ENCODE results near the gene PLCH2. TPM values are rescaled to one million over a fixed set of nuclear protein-coding genes. Genes with fewer than 3 reads are reported as not detected.

The PLCH2 gene
- total RNA-seq, 1 donor: 1.3 TPM

- no peak for DNase-seq (ENCODE audit: low read depth in 2 of 3, low spot score in 2 of 3)
Observed at GRCh38 chr1:2512862-2513421, 36.9 kb downstream of the PLCH2 start.

GRCh38 chr1:2513939-2514652 is 38.0 kb downstream of the PLCH2 start:
- no peak for DNase-seq (ENCODE audit: low read depth in 2 of 3, low spot score in 2 of 3)

GRCh38 chr1:2514863-2515762 is 39.0 kb downstream of the PLCH2 start:
- no peak for DNase-seq (ENCODE audit: low read depth in 2 of 3, low spot score in 2 of 3)

- DNase-seq (ENCODE audit: low read depth in 2 of 3, low spot score in 2 of 3): no peak
Observed at GRCh38 chr1:2515763-2516080, 39.6 kb downstream of the PLCH2 start.

- DNase-seq (ENCODE audit: low read depth in 2 of 3, low spot score in 2 of 3): no peak
Observed at GRCh38 chr1:2516124-2516523, 40.0 kb downstream of the PLCH2 start.

- no peak for DNase-seq (ENCODE audit: low read depth in 2 of 3, low spot score in 2 of 3)
Observed at GRCh38 chr1:2516946-2517345, 40.9 kb downstream of the PLCH2 start.

- no peak for DNase-seq (ENCODE audit: low read depth in 2 of 3, low spot score in 2 of 3)
Observed at GRCh38 chr1:2517966-2518365, 41.9 kb downstream of the PLCH2 start.

GRCh38 chr1:2518528-2518927 is 42.4 kb downstream of the PLCH2 start:
- DNase-seq (ENCODE audit: low read depth in 2 of 3, low spot score in 2 of 3): no peak

- DNase-seq (ENCODE audit: low read depth in 2 of 3, low spot score in 2 of 3): no peak
Observed at GRCh38 chr1:2519029-2519685, 43.1 kb downstream of the PLCH2 start.

GRCh38 chr1:2519729-2520128 is 43.6 kb downstream of the PLCH2 start:
- no peak for DNase-seq (ENCODE audit: low read depth in 2 of 3, low spot score in 2 of 3)

- DNase-seq (ENCODE audit: low read depth in 2 of 3, low spot score in 2 of 3): no peak
Observed at GRCh38 chr1:2520206-2520605, 44.1 kb downstream of the PLCH2 start.

GRCh38 chr1:2520806-2521205 is 44.7 kb downstream of the PLCH2 start:
- DNase-seq (ENCODE audit: low read depth in 2 of 3, low spot score in 2 of 3): no peak

GRCh38 chr1:2522230-2522629 is 46.1 kb downstream of the PLCH2 start:
- no peak for DNase-seq (ENCODE audit: low read depth in 2 of 3, low spot score in 2 of 3)

- DNase-seq (ENCODE audit: low read depth in 2 of 3, low spot score in 2 of 3): no peak
Observed at GRCh38 chr1:2523191-2523890, 47.3 kb downstream of the PLCH2 start.

- no peak for DNase-seq (ENCODE audit: low read depth in 2 of 3, low spot score in 2 of 3)
Observed at GRCh38 chr1:2523891-2524609, 48.0 kb downstream of the PLCH2 start.

GRCh38 chr1:2525572-2525919 is 49.5 kb downstream of the PLCH2 start:
- DNase-seq (ENCODE audit: low read depth in 2 of 3, low spot score in 2 of 3): no peak

GRCh38 chr1:2525920-2526823 is 50.1 kb downstream of the PLCH2 start, which contains the start of gene PANK4:
Gene PANK4, minus strand, starts transcription at chr1:2526596. Its CDS starts 9 bp downstream, at chr1:2526587.
- DNase-seq (ENCODE audit: low read depth in 2 of 3, low spot score in 2 of 3): peak in 2 of 3 donors; percentile 91 to 93

GRCh38 chr1:2526824-2527555 is 50.9 kb downstream of the PLCH2 start:
- peak in 2 of 3 donors; percentile 51 to 53 for DNase-seq (ENCODE audit: low read depth in 2 of 3, low spot score in 2 of 3)

Data from hematopoietic multipotent progenitor cell (in vitro differentiated cells).